Left lung (tissue), 10 donors: Measurements from ENCODE around the gene TCEANC. TPM values are rescaled to one million over a fixed set of nuclear protein-coding genes. Genes with fewer than 3 reads are reported as not detected.
"Not testable (repeated sequence)": the region's sequence is repeated elsewhere in the genome, so short reads cannot be mapped to it uniquely, and the experiment has no call there.

ENCODE experiments used
- ATAC-seq: fragments of 200-7000 bp; cut with Tn5 transposase; one replicate; pipeline ENCODE4 v1.9.1; 2020; ENCODE audit warnings: moderate library complexity
- DNase-seq, 4 donors: peaks; one replicate each; pipeline ENCODE4 v3.0.0-alpha.2; 2013 to 2020
- H3K27ac ChIP-seq, 2 donors: fragments of 200-600 bp; sonication (generic) in 1 of 2; one replicate each; pipeline versions ENCODE4 v1.5.0 to v1.8.0; 2020 to 2021
- H3K27me3 ChIP-seq, 2 donors: fragments of 200-600 bp; sonication (generic) in 1 of 2; one replicate each; pipeline versions ENCODE4 v1.5.0 to v1.8.0; 2020 to 2021
- H3K36me3 ChIP-seq, 2 donors: fragments of 200-600 bp; sonication (generic) in 1 of 2; one replicate each; pipeline versions ENCODE4 v1.5.0 to v1.8.0; 2020 to 2021
- H3K4me1 ChIP-seq, 2 donors: fragments of 200-600 bp; one replicate each; pipeline ENCODE4 v1.8.0; 2021
- H3K4me3 ChIP-seq, 2 donors: fragments of 200-600 bp; sonication (generic) in 1 of 2; one replicate each; pipeline versions ENCODE4 v1.5.0 to v1.8.0; 2020 to 2021; ENCODE audit warnings: mild to moderate bottlenecking in 1 of 2
- H3K9me3 ChIP-seq, 2 donors: fragments of 200-600 bp; sonication (generic) in 1 of 2; one replicate each; pipeline versions ENCODE4 v1.5.0 to v1.8.0; 2020 to 2021
- intact Hi-C, 2 donors: fragments of 100-400 bp; cut with DNase I; formaldehyde crosslinking; loops; one replicate each; pipeline versions ENCODE4 v1.11.2 to v1.14.2; 2022
- polyA plus RNA-seq, 6 donors: library from polyadenylated mRNA; unstranded; fragments of 120-200 nt; gene quantifications; one replicate each; pipeline ENCODE4 v1.2.1, GENCODE V29; 2013; ENCODE audit not compliant: insufficient read length in 6 of 6
- total RNA-seq, 2 donors: library from RNA; stranded (reverse); fragmentation: NEBNext Ultra II Directional; extraction: Animal tissue kit (Norgen Biotek cat#: 25700); gene quantifications; one replicate each; pipeline ENCODE4 v1.2.1, GENCODE V29; 2021
- TF ChIP-seq, protein P1 (sequence below), 2 donors: fragments of 200-600 bp; sonication (generic) in 1 of 2; IDR thresholded peaks; one replicate each; pipeline versions ENCODE4 v1.5.0 to v1.8.0; 2021; ENCODE audit warnings: antibody characterized with exemption in 2 of 2
- donor health status: DM: no; HTN: yes; CAD: no.
- donor health status: DM: no; HTN: no; CAD: no.

TCEANC gene
- total and polyA plus RNA-seq, 8 donors: 3.1 to 7.1 (median 6.5) TPM

DNA sequence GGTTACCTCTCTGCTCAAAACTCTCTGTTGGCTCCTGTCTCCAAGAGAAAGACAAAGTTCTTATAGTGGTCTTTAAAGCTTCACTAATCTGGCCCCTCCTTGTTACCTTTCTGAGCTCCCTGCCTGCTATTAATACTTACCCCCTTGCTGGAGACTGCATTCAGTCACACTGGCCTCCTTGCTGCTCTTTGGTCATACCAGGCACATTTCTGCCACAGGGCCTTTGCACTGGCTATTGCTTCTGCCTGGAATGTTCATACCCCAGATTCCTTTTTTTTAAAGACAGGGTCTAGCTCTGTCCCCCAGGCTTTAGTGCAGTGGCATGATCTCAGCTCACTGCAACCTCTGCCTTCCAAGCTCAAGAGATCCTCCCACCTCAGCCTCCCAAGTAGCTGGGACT, 20.1 kb downstream of the TCEANC start:
- Histone ChIP-seq H3K36me3 (no peaks in the 10 kb centered on the region), H3K9me3 (no peaks in the 10 kb centered on the region), H3K27ac (no peak overlapping the region), H3K4me3 (no peak overlapping the region), H3K4me1 (peaks cover 0 to 3% of the 10 kb centered on the region in 2 donors), H3K27me3 (no peaks in the 10 kb centered on the region)
- DNase-seq: no peak
- intact Hi-C loops: no loop called here
- TF ChIP-seq, protein P1, sequence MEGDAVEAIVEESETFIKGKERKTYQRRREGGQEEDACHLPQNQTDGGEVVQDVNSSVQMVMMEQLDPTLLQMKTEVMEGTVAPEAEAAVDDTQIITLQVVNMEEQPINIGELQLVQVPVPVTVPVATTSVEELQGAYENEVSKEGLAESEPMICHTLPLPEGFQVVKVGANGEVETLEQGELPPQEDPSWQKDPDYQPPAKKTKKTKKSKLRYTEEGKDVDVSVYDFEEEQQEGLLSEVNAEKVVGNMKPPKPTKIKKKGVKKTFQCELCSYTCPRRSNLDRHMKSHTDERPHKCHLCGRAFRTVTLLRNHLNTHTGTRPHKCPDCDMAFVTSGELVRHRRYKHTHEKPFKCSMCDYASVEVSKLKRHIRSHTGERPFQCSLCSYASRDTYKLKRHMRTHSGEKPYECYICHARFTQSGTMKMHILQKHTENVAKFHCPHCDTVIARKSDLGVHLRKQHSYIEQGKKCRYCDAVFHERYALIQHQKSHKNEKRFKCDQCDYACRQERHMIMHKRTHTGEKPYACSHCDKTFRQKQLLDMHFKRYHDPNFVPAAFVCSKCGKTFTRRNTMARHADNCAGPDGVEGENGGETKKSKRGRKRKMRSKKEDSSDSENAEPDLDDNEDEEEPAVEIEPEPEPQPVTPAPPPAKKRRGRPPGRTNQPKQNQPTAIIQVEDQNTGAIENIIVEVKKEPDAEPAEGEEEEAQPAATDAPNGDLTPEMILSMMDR (IDR thresholded peaks at IDR 0.05): no peak
- ATAC-seq: no peak

DNA sequence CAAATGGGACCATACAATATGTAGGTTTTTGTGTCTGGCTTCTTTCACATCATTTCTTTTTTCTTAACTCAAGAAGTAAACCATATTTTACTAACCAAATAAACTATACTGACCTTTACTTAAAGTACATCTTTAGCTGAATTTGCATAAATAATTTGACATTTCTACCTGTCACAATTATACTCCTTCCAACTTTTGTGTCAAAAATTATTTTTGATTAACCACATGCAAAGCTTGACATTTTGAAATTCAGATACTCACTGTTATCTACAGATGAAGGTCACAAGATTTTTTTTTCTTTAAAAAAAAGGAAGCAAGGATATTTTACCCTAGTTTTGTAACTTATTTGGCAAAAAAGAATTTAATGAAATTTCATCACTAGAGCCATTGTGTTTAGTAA, 23.9 kb downstream of the TCEANC start:
- intact Hi-C loops: no loop called here
- TF ChIP-seq, protein P1 (IDR thresholded peaks at IDR 0.05): no peak
- H3K27ac ChIP-seq: no peak overlapping the region
- DNase-seq (no peak), ATAC-seq (no peak)
- no peaks in the 10 kb centered on the region for H3K9me3 ChIP-seq
- no peaks in the 10 kb centered on the region for H3K27me3 ChIP-seq
- H3K4me3 ChIP-seq: no peak overlapping the region
- H3K4me1 ChIP-seq: no peaks in the 10 kb centered on the region
- H3K36me3 ChIP-seq: no peaks in the 10 kb centered on the region

DNA sequence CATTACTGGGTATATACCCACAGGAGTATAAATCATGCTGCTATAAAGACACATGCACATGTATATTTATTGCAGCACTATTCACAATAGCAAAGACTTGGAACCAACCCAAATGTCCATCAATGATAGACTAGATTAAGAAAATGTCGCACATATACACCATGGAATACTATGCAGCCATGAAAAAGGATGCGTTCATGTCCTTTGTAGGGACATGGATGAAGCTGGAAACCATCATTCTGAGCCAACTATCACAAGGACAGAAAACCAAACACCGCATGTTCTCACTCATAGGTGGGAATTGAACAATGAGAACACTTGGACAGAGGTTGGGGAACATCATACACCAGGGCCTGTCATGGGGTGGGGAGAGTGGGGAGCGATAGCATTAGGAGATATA, 26.8 kb downstream of the TCEANC start:
- DNase-seq, H3K27ac ChIP-seq, intact Hi-C loops, H3K27me3 ChIP-seq, H3K4me1 ChIP-seq, H3K4me3 ChIP-seq, H3K36me3 ChIP-seq, ATAC-seq, H3K9me3 ChIP-seq: not testable (repeated sequence)

DNA sequence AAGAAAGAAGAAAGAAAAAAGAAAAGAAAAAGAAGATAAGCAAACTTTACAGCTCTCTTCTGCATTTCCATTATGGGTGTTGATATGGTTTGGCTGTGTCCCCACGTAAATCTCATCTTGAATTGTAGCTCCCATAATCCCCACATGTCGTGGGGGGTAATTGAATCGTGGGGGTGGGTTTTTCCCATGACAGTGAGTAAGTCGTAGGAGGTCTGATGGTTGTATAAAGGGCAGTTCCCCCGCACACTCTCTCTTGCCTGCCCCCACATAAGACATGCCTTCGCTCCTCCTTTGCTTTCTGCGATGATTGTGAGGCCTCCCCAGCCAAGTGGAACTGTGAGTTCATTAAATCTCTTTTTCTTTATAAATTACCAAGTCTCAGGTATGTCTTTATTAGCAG, 28.7 kb downstream of the TCEANC start:
- TF ChIP-seq, protein P1 (IDR thresholded peaks at IDR 0.05): no peak
- Histone ChIP-seq H3K9me3 (no peaks in the 10 kb centered on the region), H3K36me3 (no peaks in the 10 kb centered on the region), H3K4me3 (no peak overlapping the region), H3K4me1 (no peaks in the 10 kb centered on the region), H3K27ac (no peak overlapping the region), H3K27me3 (no peaks in the 10 kb centered on the region)
- ATAC-seq: no peak
- intact Hi-C loops: no loop called here
- DNase-seq: no peak

DNA sequence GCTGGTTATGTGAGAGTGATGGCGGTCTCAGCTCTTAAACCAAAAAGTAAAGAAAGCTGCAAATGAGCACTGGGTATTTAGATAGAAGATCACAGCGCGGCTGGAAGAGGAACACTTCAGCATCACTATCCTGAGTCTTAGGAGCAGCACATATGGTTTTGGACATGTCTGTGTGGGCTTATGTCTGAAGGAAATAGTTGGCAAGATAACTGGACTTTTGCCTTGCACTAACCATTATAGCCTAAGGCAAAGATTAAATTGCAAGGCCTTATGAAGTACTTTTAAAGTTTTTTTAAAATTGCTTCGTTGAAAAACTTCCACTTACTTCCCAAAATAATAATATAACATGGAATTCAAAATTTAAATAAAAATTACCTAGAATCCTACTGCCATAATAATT, 31.4 kb downstream of the TCEANC start:
- intact Hi-C loops: no loop called here
- DNase-seq (no peak), ATAC-seq (no peak)
- no peaks in the 10 kb centered on the region for H3K9me3 ChIP-seq
- H3K36me3 ChIP-seq: no peaks in the 10 kb centered on the region
- no peak overlapping the region for H3K27ac ChIP-seq
- peaks cover 0 to 6% of the 10 kb centered on the region in 2 donors for H3K27me3 ChIP-seq
- H3K4me1 ChIP-seq: no peaks in the 10 kb centered on the region
- TF ChIP-seq, protein P1 (IDR thresholded peaks at IDR 0.05): no peak
- no peak overlapping the region for H3K4me3 ChIP-seq

DNA sequence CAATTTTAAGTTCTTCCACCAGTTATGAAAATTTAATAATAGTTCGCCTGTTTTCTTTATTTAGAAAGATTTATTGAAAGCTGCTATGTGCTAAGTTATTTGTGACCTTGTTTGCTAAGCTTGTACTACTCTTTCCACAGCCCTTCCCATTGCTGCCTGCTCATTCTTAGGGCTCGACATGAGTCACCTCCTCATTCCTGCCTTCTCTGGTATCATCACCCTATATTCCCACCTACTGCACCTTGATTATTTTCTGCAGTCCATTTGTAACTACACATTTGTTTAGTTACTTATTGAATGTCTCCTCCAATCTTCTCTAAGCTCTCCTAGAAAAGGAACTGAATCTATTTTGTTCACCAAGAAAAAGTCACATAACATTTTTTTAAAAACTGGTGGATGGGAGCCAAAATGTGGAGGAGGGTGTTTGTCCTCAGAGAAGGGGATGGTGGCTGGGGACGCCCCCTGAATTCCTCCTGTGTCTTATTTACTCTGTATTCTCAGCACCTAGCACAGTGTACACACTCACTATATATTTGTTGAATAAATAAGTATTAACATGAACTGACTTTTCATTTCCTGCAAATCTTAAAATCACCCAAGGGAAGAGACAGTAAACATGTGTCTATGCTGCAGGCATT, 32.3 kb downstream of the TCEANC start:
- H3K4me1 ChIP-seq: peaks cover 0 to under 1% of the 10 kb centered on the region in 2 donors
- H3K4me3 ChIP-seq: no peak overlapping the region
- intact Hi-C loops: no loop called here
- no peaks in the 10 kb centered on the region for H3K36me3 ChIP-seq
- TF ChIP-seq, protein P1 (IDR thresholded peaks at IDR 0.05): no peak
- H3K27ac ChIP-seq: no peak overlapping the region
- ATAC-seq: no peak
- no peaks in the 10 kb centered on the region for H3K9me3 ChIP-seq
- DNase-seq: no peak
- peaks cover 0 to 10% of the 10 kb centered on the region in 2 donors for H3K27me3 ChIP-seq
